Nephron (organoid): ENCODE results near the gene RPL13.
A peak's percentile ranks its signal among the peaks of the same experiment; 100 is the strongest.

Source experiments
- H3K27ac Mint-ChIP-seq, 3 experiments: 2 replicates each; pipeline ENCODE4 v1.8.0; 2020; ENCODE audit warnings: mixed read lengths in 3 of 3, mild to moderate bottlenecking in 2 of 3, moderate library complexity in 1 of 3
- H3K27me3 Mint-ChIP-seq: 2 replicates; pipeline ENCODE4 v1.8.0; 2021; ENCODE audit warnings: low read depth, mild to moderate bottlenecking, moderate library complexity, mixed read lengths
- H3K36me3 Mint-ChIP-seq: 2 replicates; pipeline ENCODE4 v1.8.0; 2020; ENCODE audit warnings: low read depth, mixed read lengths
- H3K4me1 Mint-ChIP-seq: 2 replicates; pipeline ENCODE4 v1.8.0; 2020; ENCODE audit warnings: mixed read lengths
- H3K4me3 Mint-ChIP-seq, 3 experiments: 2 replicates each; pipeline ENCODE4 v1.8.0; 2020; ENCODE audit warnings: mild to moderate bottlenecking in 3 of 3, mixed read lengths in 3 of 3, moderate library complexity in 2 of 3
- H3K9me3 Mint-ChIP-seq: 2 replicates; pipeline ENCODE4 v1.8.0; 2020; ENCODE audit warnings: mixed read lengths
- TF ChIP-seq, protein P1 (sequence below), 3 experiments: fragments of 200-600 bp; sonication (generic); IDR thresholded peaks; one replicate each; pipeline ENCODE4 v1.5.0; 2021; ENCODE audit warnings: antibody characterized with exemption in 3 of 3; ENCODE audit not compliant: unreplicated experiment in 3 of 3

Gene RPL13

DNA sequence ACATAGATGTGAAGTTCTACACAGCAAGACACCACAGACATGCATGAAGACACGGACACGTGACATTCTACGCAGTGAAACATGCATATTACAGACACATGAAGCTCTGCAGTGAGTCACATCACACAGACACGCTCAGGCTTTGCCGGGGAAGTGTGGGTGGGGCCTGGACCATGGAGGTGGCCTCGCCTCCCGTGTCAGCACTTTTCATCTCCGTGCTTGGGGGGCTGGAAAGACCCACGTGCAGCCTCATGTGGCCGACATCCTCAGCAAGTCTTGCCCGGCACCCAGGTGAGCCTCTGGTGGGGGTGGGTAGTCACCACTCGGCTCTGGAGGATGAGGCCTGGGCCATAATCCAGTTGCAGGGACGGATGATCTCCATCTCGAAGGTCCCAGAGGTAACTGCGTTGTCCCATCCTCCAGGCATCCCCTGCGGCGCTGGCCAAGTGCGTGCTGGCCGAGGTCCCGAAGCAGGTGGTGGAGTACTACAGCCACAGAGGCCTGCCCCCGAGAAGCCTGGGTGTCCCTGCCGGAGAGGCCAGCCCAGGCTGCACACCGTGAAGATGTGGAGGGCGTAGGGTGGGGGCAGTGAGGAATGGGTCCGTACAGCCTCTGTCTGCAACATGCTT is 35.7 kb downstream of the RPL13 start:
- H3K4me1 Mint-ChIP-seq: no peaks in the 10 kb centered on the region
- no peaks in the 10 kb centered on the region for H3K36me3 Mint-ChIP-seq
- H3K9me3 Mint-ChIP-seq: no peaks in the 10 kb centered on the region
- H3K27me3 Mint-ChIP-seq: peaks cover 4% of the 10 kb centered on the region
- TF ChIP-seq, protein P1, sequence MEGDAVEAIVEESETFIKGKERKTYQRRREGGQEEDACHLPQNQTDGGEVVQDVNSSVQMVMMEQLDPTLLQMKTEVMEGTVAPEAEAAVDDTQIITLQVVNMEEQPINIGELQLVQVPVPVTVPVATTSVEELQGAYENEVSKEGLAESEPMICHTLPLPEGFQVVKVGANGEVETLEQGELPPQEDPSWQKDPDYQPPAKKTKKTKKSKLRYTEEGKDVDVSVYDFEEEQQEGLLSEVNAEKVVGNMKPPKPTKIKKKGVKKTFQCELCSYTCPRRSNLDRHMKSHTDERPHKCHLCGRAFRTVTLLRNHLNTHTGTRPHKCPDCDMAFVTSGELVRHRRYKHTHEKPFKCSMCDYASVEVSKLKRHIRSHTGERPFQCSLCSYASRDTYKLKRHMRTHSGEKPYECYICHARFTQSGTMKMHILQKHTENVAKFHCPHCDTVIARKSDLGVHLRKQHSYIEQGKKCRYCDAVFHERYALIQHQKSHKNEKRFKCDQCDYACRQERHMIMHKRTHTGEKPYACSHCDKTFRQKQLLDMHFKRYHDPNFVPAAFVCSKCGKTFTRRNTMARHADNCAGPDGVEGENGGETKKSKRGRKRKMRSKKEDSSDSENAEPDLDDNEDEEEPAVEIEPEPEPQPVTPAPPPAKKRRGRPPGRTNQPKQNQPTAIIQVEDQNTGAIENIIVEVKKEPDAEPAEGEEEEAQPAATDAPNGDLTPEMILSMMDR (IDR thresholded peaks at IDR 0.05; ENCODE audit: unreplicated experiment in 3 of 3): no peak
- no peak overlapping the region for H3K4me3 Mint-ChIP-seq
- H3K27ac Mint-ChIP-seq: no peak overlapping the region

DNA sequence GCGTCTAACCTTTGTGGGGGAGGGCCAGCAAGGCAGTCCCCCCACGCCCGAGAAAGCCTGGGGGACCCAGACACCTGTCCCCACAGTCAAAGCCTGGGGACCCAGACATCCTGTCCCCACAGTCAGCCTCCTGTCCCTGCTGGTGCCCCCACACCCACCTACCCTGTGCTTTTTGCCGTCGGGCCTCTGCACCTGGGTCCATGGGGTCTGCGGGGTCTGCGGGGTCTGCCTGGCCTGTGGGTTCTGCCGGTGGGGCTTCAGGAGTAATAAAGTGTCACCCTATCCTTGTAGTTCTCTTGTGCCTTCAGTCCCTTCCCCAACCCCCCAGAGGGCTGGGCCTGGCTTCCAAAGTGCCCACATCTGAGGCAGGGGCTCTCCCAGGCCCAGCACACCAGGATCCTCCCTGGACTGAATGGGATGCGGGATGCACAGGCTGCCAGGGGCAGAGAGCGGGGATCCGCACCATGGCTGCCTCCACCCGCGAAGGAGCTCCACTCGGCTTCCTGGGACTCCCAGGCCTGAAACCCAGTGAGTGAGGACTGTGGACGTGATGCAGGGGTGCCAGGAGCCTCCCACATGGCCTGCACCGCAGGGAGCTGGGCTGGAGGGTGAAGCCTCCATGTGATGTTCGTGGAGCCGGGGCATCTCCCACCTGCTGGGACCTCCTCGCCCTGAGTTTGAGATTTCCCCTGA is 36.6 kb downstream of the RPL13 start:
- H3K4me3 Mint-ChIP-seq: no peak overlapping the region
- H3K27ac Mint-ChIP-seq: no peak overlapping the region
- H3K4me1 Mint-ChIP-seq: no peaks in the 10 kb centered on the region
- no peaks in the 10 kb centered on the region for H3K36me3 Mint-ChIP-seq
- peaks cover 4% of the 10 kb centered on the region for H3K27me3 Mint-ChIP-seq
- no peaks in the 10 kb centered on the region for H3K9me3 Mint-ChIP-seq
- TF ChIP-seq, protein P1 (IDR thresholded peaks at IDR 0.05; ENCODE audit: unreplicated experiment in 3 of 3): no peak

DNA sequence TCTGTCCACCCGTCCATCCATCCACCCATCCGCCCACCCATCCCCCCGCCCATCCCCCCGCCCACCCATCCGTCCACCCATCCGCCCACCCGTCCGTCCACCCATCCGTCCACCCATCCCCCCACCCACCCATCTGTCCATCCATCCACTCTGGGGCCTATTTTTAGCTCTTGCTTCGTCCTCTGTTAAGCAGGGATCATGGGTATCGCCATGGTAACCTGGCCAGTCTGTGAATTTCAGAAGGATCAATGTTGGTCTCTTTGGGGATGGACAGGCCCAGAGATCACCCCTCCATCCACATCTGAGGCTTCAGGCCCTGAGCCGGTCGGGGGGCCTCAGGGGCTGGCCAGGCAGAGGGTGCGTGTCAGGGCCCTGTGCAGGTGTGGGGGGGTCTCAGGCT is 37.7 kb downstream of the RPL13 start:
- peaks cover 5% of the 10 kb centered on the region for H3K4me1 Mint-ChIP-seq
- H3K27me3 Mint-ChIP-seq: peaks cover 7% of the 10 kb centered on the region
- H3K36me3 Mint-ChIP-seq: no peaks in the 10 kb centered on the region
- H3K9me3 Mint-ChIP-seq: no peaks in the 10 kb centered on the region
- H3K27ac Mint-ChIP-seq: no peak overlapping the region
- TF ChIP-seq, protein P1 (IDR thresholded peaks at IDR 0.05; ENCODE audit: unreplicated experiment in 3 of 3): no peak
- H3K4me3 Mint-ChIP-seq: no peak overlapping the region

DNA sequence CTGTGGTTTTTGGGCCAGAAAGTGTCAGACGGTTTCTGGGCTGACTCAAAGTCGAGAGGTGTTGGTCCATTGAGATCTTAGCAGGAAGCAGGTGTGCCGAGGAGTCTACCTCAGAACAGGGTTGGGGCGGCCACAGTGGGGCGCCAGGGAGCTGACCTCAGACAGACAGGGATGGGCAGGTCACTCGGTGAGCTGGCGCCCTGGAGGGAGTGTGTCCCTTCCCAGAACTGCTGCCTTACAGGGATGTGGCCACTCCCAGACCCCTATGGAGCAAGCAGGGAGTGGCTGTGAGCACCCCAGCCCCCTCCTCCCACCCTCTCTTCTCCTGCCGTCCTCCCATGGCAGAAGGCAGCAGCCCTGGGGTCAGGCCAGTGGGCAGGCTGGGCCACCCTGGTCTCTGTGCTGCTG is 39.0 kb downstream of the RPL13 start:
- H3K27ac Mint-ChIP-seq: no peak overlapping the region
- no peaks in the 10 kb centered on the region for H3K36me3 Mint-ChIP-seq
- TF ChIP-seq, protein P1 (IDR thresholded peaks at IDR 0.05; ENCODE audit: unreplicated experiment in 3 of 3): peak in 2 of 3 experiments; percentile 9 to 19
- H3K4me1 Mint-ChIP-seq: peaks cover 6% of the 10 kb centered on the region
- no peaks in the 10 kb centered on the region for H3K9me3 Mint-ChIP-seq
- no peak overlapping the region for H3K4me3 Mint-ChIP-seq
- H3K27me3 Mint-ChIP-seq: peaks cover 7% of the 10 kb centered on the region

DNA sequence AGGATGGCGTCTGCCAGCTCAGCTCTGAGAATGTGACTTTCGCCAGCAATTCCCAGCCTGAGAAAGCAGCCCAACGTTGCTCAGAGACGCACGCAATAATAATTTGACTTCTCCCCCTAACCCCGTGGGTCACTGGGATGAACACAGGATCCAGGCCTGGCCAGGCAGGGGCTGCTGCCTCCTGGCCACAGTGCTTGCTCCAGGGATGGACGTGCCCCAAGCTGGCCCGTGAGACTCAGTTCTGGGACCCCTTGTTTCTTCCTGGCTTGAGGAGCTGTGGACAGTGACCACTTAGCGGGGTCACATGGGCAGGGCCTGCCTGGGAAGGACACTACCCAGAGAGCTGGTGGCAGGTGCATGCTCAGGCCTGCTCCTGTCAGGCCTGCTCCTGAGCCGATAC is 39.4 kb downstream of the RPL13 start:
- TF ChIP-seq, protein P1 (IDR thresholded peaks at IDR 0.05; ENCODE audit: unreplicated experiment in 3 of 3): no peak
- H3K9me3 Mint-ChIP-seq: no peaks in the 10 kb centered on the region
- H3K4me1 Mint-ChIP-seq: peaks cover 6% of the 10 kb centered on the region
- H3K4me3 Mint-ChIP-seq: no peak overlapping the region
- H3K27me3 Mint-ChIP-seq: peaks cover 7% of the 10 kb centered on the region
- H3K27ac Mint-ChIP-seq: no peak overlapping the region
- no peaks in the 10 kb centered on the region for H3K36me3 Mint-ChIP-seq

DNA sequence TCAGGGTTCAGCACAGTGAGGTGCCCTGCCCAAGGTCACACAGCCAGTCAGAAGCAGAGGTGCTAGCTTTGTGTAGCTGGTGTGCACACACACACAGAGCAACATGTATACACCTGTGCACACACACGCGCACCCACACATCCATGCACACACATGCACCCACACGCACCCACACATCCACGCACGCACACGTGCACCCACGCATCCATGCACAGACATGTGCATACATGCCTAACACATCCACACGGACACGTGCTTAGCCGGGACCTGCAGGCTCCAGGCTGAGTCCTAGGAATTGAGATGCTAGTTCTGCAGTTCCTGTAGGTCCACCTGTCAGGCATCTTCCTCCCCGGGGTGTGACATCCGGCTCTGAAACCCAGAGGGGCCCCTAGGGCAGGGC is 39.9 kb downstream of the RPL13 start:
- H3K4me1 Mint-ChIP-seq: peaks cover 6% of the 10 kb centered on the region
- H3K36me3 Mint-ChIP-seq: no peaks in the 10 kb centered on the region
- no peaks in the 10 kb centered on the region for H3K9me3 Mint-ChIP-seq
- TF ChIP-seq, protein P1 (IDR thresholded peaks at IDR 0.05; ENCODE audit: unreplicated experiment in 3 of 3): no peak
- peaks cover 7% of the 10 kb centered on the region for H3K27me3 Mint-ChIP-seq
- no peak overlapping the region for H3K4me3 Mint-ChIP-seq
- H3K27ac Mint-ChIP-seq: peak overlapping the region in 1 of 3 experiments; percentile 11
